H1 (cell line): ENCODE results near the gene MPHOSPH9. TPM values are rescaled to one million over a fixed set of nuclear protein-coding genes. Genes with fewer than 3 reads are reported as not detected.

ENCODE experiments used
- ATF3 ChIP-seq: IDR thresholded peaks from 2 replicates; pipeline ENCODE4 v1.6.1; 2011; ENCODE audit warnings: low read depth, mild to moderate bottlenecking, low read length; ENCODE audit not compliant: insufficient read depth
- CTCF ChIP-seq, 3 experiments: IDR thresholded peaks; 1 replicate in 2 of 3; 2 replicates in 1 of 3; pipeline versions ENCODE4 v1.5.1 to v1.6.1; 2011; ENCODE audit warnings: low read length in 3 of 3, mild to moderate bottlenecking in 3 of 3, inconsistent platforms in 2 of 3, low read depth in 1 of 3, moderate library complexity in 1 of 3; ENCODE audit not compliant: insufficient read depth in 1 of 3; ENCODE audit errors: control extremely low read depth in 1 of 3
- JUND ChIP-seq: IDR thresholded peaks from 2 replicates; pipeline ENCODE4 v1.6.1; 2011; ENCODE audit warnings: mild to moderate bottlenecking, improper control_type of control experiment, low read length
- SIX5 ChIP-seq: IDR thresholded peaks from 2 replicates; pipeline ENCODE4 v1.6.1; 2011; ENCODE audit warnings: mild to moderate bottlenecking, low read depth, low read length
- TBP ChIP-seq: IDR thresholded peaks from 2 replicates; pipeline ENCODE4 v1.6.1; 2011; ENCODE audit warnings: low read depth, low read length, improper control_type of control experiment
- polyA plus RNA-seq, 7 experiments: library from polyadenylated mRNA; depleted of rRNA in 3 of 7; stranded (reverse) in 5 of 7; unstranded in 2 of 7; fragments of >200 nt in 5 of 7; fragments of 200-250 nt in 2 of 7; gene quantifications; 1 replicate in 5 of 7; 2 replicates in 1 of 7; 4 replicates in 1 of 7; pipeline versions ENCODE4 v1.2.1 to v1.2.3, GENCODE V29; 2011 to 2013; ENCODE audit warnings: missing spikeins in 2 of 7, mixed read lengths in 2 of 7
- total RNA-seq: library from RNA; stranded (reverse); fragmentation: NEBNext Ultra II Directional; extraction: Animal tissue kit (Norgen Biotek cat#: 25700); gene quantifications from 2 replicates; pipeline ENCODE4 v1.2.1, GENCODE V29; 2021

Gene MPHOSPH9
- total and polyA plus RNA-seq, 2 of the 8 experiments (the other 6 are each of a cell fraction or from before 2014, with no cell fraction given): 8.8 to 48.8 TPM

- TF ChIP-seq CTCF (IDR thresholded peaks at IDR 0.05; ENCODE audit: control extremely low read depth in 1 of 3, insufficient read depth in 1 of 3, low read depth in 1 of 3, low read length in 3 of 3) (no peak), TBP (no peak), SIX5 (no peak), ATF3 (no peak), JUND (no peak)
Observed at GRCh38 chr12:123107926-123108681, 124.8 kb downstream of the MPHOSPH9 start (continued).
